Heart left ventricle (tissue), 13 donors: Measurements from ENCODE around the gene IGFBP6.

Experiments
- POLR2A ChIP-seq, 2 donors: fragments of 450-650 bp; IDR thresholded peaks; one replicate each; pipeline ENCODE4 v1.6.1; 2017; ENCODE audit warnings: antibody characterized with exemption in 2 of 2, mild to moderate bottlenecking in 2 of 2, moderate library complexity in 2 of 2
- TF ChIP-seq, protein P1 (sequence below), 12 donors: fragments of 200-600 bp; sonication (generic) in 4 of 12; IDR thresholded peaks; one replicate each; pipeline versions ENCODE4 v1.5.0 to v1.8.0; 2018 to 2022; ENCODE audit warnings: antibody characterized with exemption in 12 of 12, mild to moderate bottlenecking in 5 of 12
- donor health status: ischemic (EF 13 %, LVEDD 7.1; RV severe dilation, severe dysfunction).
- donor health status: DM: no; HTN: yes; CAD: no.
- donor health status: DM: no; HTN: no; CAD: no.
- donor health status: ischemic (EF 25% LVEDD 6.9; RV normal size, moderate dysfunction).
- donor health status: ischemic (EF 25% LVEDD 5.7; RV mildly dilated, moderate dysfunction).
- donor health status: ischemic (EF 35%, LVEDD 5.7; RV mildly dilated, moderate dysfunction).
- donor health status: nonischemic (EF 11% LVEDD 7.7; RV severe dilation, severe dysfunction).
- donor health status: DM: yes; HTN: yes; CAD: no.
- donor health status: PGD.
- donor health status: ischemic (EF 29% LVEDD 5.4; RV normal size, mild dysfunction).
- donor health status: nonischemic (EF 23%, LVEDD 6.1; RV moderate dilation, normal function).

DNA sequence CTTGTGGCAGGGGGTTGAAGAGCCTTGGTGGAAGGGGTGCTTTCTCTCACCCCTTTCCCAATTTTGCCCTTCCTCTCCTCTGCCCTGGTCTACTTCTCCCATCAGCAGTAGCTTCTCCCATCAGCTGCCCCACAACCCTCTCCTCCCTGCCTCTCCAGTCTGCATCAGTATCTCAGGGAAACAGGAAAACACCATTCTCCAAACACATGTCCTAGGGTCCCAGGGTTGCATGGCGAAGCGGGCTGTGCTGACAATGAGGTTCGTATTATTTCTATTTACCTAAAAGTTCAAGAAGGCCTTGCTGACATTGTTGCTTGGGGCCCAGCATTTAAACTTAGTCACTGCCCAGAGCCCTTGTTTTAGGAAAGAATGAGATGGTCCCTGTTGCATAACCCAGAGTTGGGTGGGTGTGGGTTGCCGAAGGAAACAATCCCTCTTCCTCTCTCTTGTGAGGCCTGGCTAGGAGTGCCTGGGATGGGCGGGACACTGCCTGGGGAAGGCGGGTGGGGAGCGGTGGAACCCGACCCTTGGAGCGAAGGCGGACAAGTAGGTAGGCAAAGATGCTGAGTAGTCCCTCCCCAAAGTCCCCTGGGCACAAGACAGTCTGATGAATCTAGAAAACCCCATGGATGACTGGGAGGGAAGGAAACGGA lies 1.3 kb upstream of the IGFBP6 start:
- TF ChIP-seq, protein P1, sequence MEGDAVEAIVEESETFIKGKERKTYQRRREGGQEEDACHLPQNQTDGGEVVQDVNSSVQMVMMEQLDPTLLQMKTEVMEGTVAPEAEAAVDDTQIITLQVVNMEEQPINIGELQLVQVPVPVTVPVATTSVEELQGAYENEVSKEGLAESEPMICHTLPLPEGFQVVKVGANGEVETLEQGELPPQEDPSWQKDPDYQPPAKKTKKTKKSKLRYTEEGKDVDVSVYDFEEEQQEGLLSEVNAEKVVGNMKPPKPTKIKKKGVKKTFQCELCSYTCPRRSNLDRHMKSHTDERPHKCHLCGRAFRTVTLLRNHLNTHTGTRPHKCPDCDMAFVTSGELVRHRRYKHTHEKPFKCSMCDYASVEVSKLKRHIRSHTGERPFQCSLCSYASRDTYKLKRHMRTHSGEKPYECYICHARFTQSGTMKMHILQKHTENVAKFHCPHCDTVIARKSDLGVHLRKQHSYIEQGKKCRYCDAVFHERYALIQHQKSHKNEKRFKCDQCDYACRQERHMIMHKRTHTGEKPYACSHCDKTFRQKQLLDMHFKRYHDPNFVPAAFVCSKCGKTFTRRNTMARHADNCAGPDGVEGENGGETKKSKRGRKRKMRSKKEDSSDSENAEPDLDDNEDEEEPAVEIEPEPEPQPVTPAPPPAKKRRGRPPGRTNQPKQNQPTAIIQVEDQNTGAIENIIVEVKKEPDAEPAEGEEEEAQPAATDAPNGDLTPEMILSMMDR (IDR thresholded peaks at IDR 0.05), result no peak
- TF ChIP-seq POLR2A (IDR thresholded peaks at IDR 0.05), result peak in 1 of 2 donors; percentile 30
